NCI-H1417 (cell line): ENCODE measurements around the gene ALPK1.
"Not testable (repeated sequence)": the region's sequence is repeated elsewhere in the genome, so short reads cannot be mapped to it uniquely, and the experiment has no call there.

ENCODE experiments used
- DNase-seq, 3 experiments: peaks; one replicate each; lab custom pipeline; 2025; lab: John Stamatoyannopoulos, UW

ALPK1 gene

GRCh38 chr4:112378858-112379257 is 81.7 kb downstream of the ALPK1 start:
- no peak for DNase-seq

- DNase-seq: no peak
Measured at GRCh38 chr4:112379306-112379705, 82.1 kb downstream of the ALPK1 start.

GRCh38 chr4:112381996-112382692 is 85.0 kb downstream of the ALPK1 start:
- peak; percentile 47 to 91 (median 89) for DNase-seq

DNA sequence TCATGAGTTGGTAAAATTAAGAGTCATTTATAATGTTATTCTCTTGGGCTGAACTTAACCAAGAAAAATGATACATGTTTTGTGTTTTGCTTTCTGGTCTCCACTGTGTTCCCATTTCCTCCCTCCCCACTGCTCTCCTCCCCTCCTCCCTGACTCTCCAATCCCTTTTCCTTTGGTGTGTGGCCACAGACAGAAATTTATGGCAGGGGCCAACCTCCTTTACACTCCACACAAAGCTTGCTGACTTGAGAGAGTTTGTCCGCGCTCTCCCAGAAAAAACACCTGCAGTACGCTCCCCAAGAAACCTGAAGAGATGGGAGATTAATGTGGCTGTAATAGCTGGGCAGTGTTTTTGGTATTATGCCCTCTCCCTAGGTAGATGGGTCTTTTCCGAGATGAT is 88.9 kb downstream of the ALPK1 start:
- DNase-seq: peak; percentile 20 to 83 (median 49)

GRCh38 chr4:112402098-112402497 is 104.9 kb downstream of the ALPK1 start:
- DNase-seq: no peak

DNA sequence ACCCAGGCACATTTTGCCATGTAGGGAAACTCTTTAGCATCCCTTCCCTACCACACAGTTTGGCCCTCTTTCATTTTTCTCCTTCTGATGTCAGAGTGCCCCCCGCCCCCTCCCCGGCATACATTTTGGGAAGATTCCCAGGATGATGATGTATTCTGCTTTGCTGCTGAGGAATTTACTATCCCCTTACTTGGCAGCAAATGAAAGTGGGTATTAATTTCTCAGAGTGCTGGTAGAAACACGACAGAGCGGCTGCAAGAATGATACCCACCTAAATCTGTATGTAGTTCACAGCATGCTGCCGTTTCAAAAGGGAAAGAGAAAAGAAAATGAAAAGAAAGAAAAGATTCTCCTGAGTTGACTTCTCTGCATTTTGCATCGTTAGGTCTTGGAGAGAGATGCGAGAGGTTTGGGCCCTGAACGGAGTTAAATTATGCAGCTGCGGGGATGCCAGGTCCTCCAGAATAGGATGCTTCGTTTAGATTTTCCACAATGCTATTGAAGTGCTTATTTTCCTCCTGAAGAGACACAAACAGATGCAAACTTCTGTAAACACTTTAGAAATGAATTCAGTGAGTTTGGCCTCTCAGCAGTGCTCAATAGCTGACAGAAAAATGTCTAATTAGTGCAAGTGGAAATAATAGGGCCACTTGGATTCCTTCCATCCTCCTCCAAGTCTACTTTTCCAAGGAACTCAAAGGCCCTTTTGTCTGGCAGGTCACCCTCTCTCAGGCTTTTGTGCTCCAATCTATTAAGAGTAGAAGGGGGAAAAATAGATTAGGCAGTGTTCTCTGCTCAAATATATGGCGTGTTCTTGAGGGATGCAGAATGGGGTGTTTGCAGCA is 106.2 kb downstream of the ALPK1 start:
- DNase-seq: peak in 1 of 3 experiments; percentile 9

GRCh38 chr4:112410364-112410763 is 113.2 kb downstream of the ALPK1 start:
- DNase-seq: peak in 2 of 3 experiments; percentile 33 to 58

DNA sequence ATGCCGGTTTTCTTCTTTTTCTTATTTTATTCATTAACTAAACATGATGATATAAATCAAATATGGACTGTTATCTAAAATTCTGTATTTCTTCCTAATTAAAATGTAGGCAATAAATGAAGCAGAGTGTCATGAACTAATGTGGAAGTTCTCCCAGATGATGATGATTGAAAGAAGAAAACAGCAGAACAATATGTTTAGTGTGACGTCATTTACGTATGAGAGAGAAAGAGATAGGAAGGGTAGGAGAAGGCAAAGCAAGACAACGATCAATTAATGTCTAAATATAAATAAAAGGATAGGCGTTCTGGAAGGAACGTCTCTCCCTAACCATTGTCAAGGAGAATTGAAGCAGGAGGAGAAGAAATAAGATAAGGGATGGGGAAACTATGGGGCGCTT is 113.6 kb downstream of the ALPK1 start:
- DNase-seq: no peak

GRCh38 chr4:112411781-112412550 is 114.8 kb downstream of the ALPK1 start:
- DNase-seq: no peak

GRCh38 chr4:112416464-112416863 is 119.3 kb downstream of the ALPK1 start:
- no peak for DNase-seq

DNA sequence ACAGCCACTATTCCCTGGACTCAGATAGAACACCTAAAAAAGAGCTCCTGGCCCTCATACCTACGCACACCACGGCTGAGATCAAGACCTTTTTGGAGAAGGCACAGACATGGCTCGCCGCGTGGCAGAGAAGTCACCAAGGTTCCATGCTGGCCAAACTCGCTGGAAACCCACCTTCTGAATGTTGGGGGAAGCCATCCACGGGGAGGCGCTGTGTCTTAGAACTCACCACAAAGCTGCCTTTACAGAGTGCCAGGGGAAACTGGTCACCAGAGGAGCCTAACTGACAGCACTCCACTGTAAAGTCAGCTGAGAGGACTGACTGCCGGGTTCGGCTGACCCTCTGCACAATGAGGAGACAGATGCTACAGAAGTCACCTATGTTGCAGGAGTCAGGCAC is 120.9 kb downstream of the ALPK1 start:
- no peak for DNase-seq

DNA sequence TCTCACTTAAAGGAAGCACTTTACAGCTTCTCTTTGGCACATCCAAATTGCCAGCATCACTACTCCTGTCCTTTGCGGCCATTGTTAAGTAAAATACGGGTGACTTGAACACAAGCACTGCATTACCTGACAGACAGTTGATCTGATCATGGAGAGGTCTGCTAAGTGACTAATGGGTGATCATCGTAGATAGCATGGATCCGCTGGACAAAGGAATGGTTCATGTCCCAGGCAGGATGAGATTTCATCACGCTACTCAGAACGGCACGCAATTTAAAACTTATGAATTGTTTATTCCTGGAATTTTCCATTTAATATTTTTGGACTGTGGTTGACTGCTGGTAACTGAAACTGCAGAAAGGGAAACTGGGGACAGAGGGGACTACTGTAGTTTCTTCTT is 124.7 kb downstream of the ALPK1 start:
- no peak for DNase-seq

- no peak for DNase-seq
Measured at GRCh38 chr4:112422644-112423043, 125.5 kb downstream of the ALPK1 start.

GRCh38 chr4:112423591-112423990 is 126.4 kb downstream of the ALPK1 start:
- DNase-seq: no peak

DNA sequence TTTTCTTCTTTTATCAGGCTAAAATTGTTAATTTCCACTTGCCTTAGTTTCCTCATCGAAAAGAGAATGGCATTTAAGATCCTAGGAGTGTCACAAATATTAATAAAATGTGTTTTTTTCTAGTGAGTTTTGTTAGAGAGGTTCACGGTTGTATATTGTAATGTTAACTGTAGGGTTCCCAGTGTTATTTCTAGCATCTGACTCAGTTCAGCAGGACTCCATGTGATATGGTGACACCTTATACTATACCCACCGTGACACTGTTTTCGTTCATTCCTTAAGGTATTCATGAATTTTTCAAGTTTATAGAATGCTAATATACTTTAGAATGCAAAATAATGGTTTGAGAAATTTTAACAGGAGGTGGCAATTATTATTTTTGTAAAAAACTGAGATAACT is 128.7 kb downstream of the ALPK1 start:
- DNase-seq: no peak

- no peak for DNase-seq
Measured at GRCh38 chr4:112426416-112426815, 129.2 kb downstream of the ALPK1 start.

GRCh38 chr4:112431158-112431557 is 134.0 kb downstream of the ALPK1 start:
- DNase-seq: no peak

GRCh38 chr4:112436987-112437386 is 139.8 kb downstream of the ALPK1 start:
- no peak for DNase-seq

GRCh38 chr4:112442226-112442625 is 145.1 kb downstream of the ALPK1 start:
- DNase-seq: not testable (repeated sequence)

DNA sequence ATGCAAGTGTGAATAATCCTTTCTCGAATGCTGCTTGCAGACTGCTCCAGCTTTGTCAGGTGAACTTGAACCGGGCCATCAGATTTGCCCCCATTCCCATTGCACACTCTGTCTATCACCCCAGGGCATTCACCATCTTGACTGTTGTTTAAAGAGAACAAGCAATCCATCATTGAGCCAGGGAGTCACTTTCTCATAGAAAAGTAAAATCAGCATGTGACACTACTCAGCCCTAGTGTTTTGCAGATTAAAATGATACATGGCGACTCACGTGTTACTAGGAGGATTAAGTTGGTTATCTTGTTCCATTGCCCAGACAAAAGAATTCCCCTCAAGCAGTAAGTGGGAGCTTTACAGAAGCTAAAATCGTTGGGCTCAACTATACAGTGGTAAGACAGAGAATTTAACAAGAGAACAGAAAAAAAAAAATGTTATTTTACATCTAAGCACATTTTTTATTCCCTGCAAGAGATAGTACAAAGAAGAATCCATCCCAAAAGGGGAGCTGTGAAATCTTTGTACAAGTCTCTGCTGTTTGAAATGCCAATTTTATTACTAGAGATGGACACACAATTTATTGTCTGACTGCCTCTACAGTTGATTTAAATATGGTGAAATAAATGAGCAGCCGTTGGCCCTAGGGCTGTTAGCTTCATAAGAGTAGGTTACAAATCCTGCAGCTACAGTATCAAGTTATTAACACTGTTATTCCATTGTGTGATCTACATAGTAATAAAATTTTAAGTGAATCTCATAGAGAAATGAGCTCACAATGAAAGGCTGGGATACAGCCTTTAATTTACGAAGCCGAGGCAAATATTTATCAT is 151.3 kb downstream of the ALPK1 start:
- peak in 2 of 3 experiments; percentile 15 to 69 for DNase-seq

- DNase-seq: no peak
Measured at GRCh38 chr4:112449708-112450107, 152.5 kb downstream of the ALPK1 start.

DNA sequence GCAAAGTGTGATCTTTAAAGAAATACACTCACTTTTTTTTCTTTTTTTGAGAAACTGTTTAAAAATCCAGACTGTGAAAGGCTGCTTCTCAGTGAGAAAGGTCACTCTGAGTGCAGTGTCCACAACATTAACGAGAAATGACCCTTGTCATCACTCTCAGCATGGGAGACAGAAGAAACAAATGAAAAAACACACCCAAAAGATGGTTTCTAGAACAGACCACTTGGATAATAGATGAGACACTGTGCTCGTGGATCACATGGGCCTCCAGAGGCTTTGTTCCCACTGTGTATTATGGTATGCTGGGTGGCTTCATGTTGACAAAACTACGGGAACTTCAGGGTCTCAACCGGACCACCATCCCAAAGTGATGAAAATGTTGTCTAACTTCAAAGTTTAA is 153.9 kb downstream of the ALPK1 start:
- DNase-seq: no peak
